ENCODE results near the gene MAPK12. TPM values are rescaled to one million over a fixed set of nuclear protein-coding genes. Genes with fewer than 3 reads are reported as not detected.

Gene MAPK12
- total and polyA plus RNA-seq, 9 of the 15 experiments (the other 6 are each of a cell fraction or from before 2014, with no cell fraction given) = 0.79 to 71.5 (median 32.8) TPM

GRCh38 chr22:50250555-50251476 is 10.7 kb downstream of the MAPK12 start, which contains the start of gene HDAC10 (continued):
- peak; percentile 84; the same call in 1 of the 2 replicates for TF ChIP-seq ARID4B (CRISPR knock-in tag; IDR thresholded peaks at IDR 0.05)
- TF ChIP-seq RFX1 (IDR thresholded peaks at IDR 0.05) = no peak
- TF ChIP-seq RBFOX2 (IDR thresholded peaks at IDR 0.05; ENCODE audit: low read depth, low read length) = peak; percentile 67
- TF ChIP-seq TAL1 (IDR thresholded peaks at IDR 0.05) = no peak
- peak; percentile 23 for TF ChIP-seq REST (IDR thresholded peaks at IDR 0.05; ENCODE audit: borderline replicate concordance)
- peak; percentile 75 for TF ChIP-seq REST (CRISPR knock-in tag; IDR thresholded peaks at IDR 0.05; ENCODE audit: low read depth)
- peak; percentile 44 for TF ChIP-seq HCFC1 (IDR thresholded peaks at IDR 0.05; ENCODE audit: low read depth, low read length)
- TF ChIP-seq UBTF (IDR thresholded peaks at IDR 0.05; ENCODE audit: borderline replicate concordance in 1 of 2, low read depth in 2 of 2, low read length in 2 of 2) = peak; percentile 68 to 89; a peak in 2 of 4 replicates
